GM21515 (cell line): Measurements from ENCODE around the gene COQ5.
A peak's percentile ranks its signal among the peaks of the same experiment; 100 is the strongest.

ENCODE experiments used
- ATAC-seq: cut with Tn5 transposase; IDR thresholded peaks from one replicate; pipeline ENCODE4 v1.9.1; 2021; ENCODE audit not compliant: unreplicated experiment

The COQ5 gene

GRCh38 chr12:120460157-120460556 is 68.8 kb downstream of the COQ5 start:
- ATAC-seq, result no peak

- ATAC-seq, result no peak
Observed at GRCh38 chr12:120457133-120457532, 71.8 kb downstream of the COQ5 start.

- ATAC-seq, result no peak
Observed at GRCh38 chr12:120455302-120455701, 73.7 kb downstream of the COQ5 start.

GRCh38 chr12:120453977-120454376 is 75.0 kb downstream of the COQ5 start:
- ATAC-seq, result peak; percentile 61
